Measurements from ENCODE around the gene NELFA. TPM values are rescaled to one million over a fixed set of nuclear protein-coding genes. Genes with fewer than 3 reads are reported as not detected.
A peak's percentile ranks its signal among the peaks of the same experiment; 100 is the strongest.

The NELFA gene
- total and polyA plus RNA-seq, 5 donors from 2014 or later, result 20.2 to 50.7 (median 28.0) TPM

DNA sequence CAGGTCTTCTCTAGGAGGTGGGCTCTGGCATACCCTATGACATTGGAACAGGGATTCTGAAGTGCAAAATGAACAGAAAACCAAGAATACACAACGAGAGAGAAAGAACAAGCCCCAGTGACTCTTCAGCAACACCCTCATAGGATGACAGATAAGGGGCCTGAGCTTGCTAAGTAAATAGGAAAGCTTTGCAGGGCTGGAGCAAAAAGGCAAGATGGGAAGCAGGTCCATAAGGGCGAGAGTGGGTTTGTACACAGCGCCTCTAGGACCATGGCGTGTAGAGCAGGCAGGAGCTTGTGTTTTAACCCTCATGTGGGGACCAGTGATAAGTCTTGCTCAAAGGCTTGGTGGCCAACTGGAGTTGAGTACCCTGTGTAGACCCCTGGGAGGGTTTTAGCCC, 45.8 kb downstream of the NELFA start:
- peaks cover 48% of the 10 kb centered on the region for H3K36me3 Mint-ChIP-seq
- Histone ChIP-seq H3K9me3 (ENCODE audit: control insufficient read depth in 2 of 2, low read length in 2 of 2) (no peaks in the 10 kb centered on the region), H3K27me3 (ENCODE audit: control insufficient read depth, insufficient read depth, low read length) (no peaks in the 10 kb centered on the region), H3K4me3 (ENCODE audit: low read depth, low read length) (no peak overlapping the region), H3K4me1 (ENCODE audit: control insufficient read depth, insufficient read depth, low read length, poor library complexity, severe bottlenecking) (no peaks in the 10 kb centered on the region), H3K36me3 (ENCODE audit: control insufficient read depth, insufficient read depth, low read length) (peaks cover 61% of the 10 kb centered on the region), H3K27ac (ENCODE audit: insufficient read depth, low read length, poor library complexity, severe bottlenecking) (no peak overlapping the region)
- no peak overlapping the region for H3K4me3 Mint-ChIP-seq
- peaks cover 0 to 6% (median 0%) of the 10 kb centered on the region in 4 donors for H3K4me1 Mint-ChIP-seq
- no peaks in the 10 kb centered on the region for H3K9me3 Mint-ChIP-seq
- ATAC-seq (ENCODE audit: low read depth in 2 of 2) (no peak), DNase-seq (no peak)
- peak overlapping the region in 1 of 3 donors; percentile 42 for H3K27ac Mint-ChIP-seq
- no peaks in the 10 kb centered on the region for H3K27me3 Mint-ChIP-seq

DNA sequence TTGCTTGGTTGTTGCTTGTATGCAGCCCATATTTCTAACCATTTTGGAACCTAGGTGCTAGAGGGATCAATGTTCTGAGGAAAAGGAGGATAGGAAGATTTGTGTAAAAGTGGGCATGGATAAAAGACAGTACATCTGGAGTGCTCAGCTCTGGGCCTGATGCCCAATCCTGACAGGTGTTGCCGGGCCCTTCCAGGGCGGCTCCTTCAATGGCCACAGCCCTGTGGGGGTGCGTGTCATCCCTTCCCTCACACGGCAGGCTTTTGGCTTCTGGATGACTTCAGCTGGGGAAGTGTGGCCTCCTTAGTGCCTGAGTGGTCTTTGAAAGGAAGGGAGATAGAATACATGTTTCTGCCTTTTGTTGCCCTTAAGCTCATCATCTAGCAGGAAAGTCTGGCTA, 47.2 kb downstream of the NELFA start:
- peaks cover 65% of the 10 kb centered on the region for H3K36me3 ChIP-seq (ENCODE audit: control insufficient read depth, insufficient read depth, low read length)
- Mint-ChIP-seq H3K27me3 (no peaks in the 10 kb centered on the region), H3K4me3 (no peak overlapping the region), H3K27ac (no peak overlapping the region), H3K4me1 (peaks cover 0 to 4% (median 0%) of the 10 kb centered on the region in 4 donors), H3K36me3 (peaks cover 54% of the 10 kb centered on the region), H3K9me3 (no peaks in the 10 kb centered on the region)
- no peak for ATAC-seq (ENCODE audit: low read depth in 2 of 2)
- no peak overlapping the region for H3K4me3 ChIP-seq (ENCODE audit: low read depth, low read length)
- no peak for DNase-seq
- no peaks in the 10 kb centered on the region for H3K27me3 ChIP-seq (ENCODE audit: control insufficient read depth, insufficient read depth, low read length)
- no peaks in the 10 kb centered on the region for H3K4me1 ChIP-seq (ENCODE audit: control insufficient read depth, insufficient read depth, low read length, poor library complexity, severe bottlenecking)
- H3K27ac ChIP-seq (ENCODE audit: insufficient read depth, low read length, poor library complexity, severe bottlenecking), result no peak overlapping the region
- H3K9me3 ChIP-seq (ENCODE audit: control insufficient read depth in 2 of 2, low read length in 2 of 2), result no peaks in the 10 kb centered on the region

DNA sequence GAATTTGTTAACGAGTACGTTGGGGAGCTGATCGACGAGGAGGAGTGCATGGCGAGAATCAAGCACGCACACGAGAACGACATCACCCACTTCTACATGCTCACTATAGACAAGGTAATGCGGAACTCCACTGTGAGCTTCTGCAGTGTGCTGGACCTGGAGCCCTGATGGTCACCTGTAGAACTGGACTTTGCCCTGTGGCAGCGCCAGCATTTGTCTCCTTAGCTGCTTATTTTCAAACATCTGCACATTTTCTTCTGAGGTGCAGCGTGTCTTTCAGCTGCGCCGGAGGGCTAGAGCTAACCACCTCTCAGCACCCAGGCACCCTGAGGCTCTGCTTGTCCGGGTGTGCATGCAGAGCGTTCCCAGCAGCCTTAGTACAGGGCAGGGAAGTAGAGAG, 47.7 kb downstream of the NELFA start:
- Histone ChIP-seq H3K36me3 (ENCODE audit: control insufficient read depth, insufficient read depth, low read length) (peaks cover 70% of the 10 kb centered on the region), H3K4me3 (ENCODE audit: low read depth, low read length) (no peak overlapping the region), H3K4me1 (ENCODE audit: control insufficient read depth, insufficient read depth, low read length, poor library complexity, severe bottlenecking) (no peaks in the 10 kb centered on the region), H3K27me3 (ENCODE audit: control insufficient read depth, insufficient read depth, low read length) (no peaks in the 10 kb centered on the region), H3K9me3 (ENCODE audit: control insufficient read depth in 2 of 2, low read length in 2 of 2) (no peaks in the 10 kb centered on the region), H3K27ac (ENCODE audit: insufficient read depth, low read length, poor library complexity, severe bottlenecking) (no peak overlapping the region)
- Mint-ChIP-seq H3K9me3 (no peaks in the 10 kb centered on the region), H3K27me3 (no peaks in the 10 kb centered on the region), H3K27ac (peak overlapping the region in 1 of 3 donors; percentile 74), H3K36me3 (peaks cover 57% of the 10 kb centered on the region), H3K4me1 (peaks cover 0 to 2% (median 0%) of the 10 kb centered on the region in 4 donors), H3K4me3 (no peak overlapping the region)
- ATAC-seq (ENCODE audit: low read depth in 2 of 2) (no peak), DNase-seq (no peak)

DNA sequence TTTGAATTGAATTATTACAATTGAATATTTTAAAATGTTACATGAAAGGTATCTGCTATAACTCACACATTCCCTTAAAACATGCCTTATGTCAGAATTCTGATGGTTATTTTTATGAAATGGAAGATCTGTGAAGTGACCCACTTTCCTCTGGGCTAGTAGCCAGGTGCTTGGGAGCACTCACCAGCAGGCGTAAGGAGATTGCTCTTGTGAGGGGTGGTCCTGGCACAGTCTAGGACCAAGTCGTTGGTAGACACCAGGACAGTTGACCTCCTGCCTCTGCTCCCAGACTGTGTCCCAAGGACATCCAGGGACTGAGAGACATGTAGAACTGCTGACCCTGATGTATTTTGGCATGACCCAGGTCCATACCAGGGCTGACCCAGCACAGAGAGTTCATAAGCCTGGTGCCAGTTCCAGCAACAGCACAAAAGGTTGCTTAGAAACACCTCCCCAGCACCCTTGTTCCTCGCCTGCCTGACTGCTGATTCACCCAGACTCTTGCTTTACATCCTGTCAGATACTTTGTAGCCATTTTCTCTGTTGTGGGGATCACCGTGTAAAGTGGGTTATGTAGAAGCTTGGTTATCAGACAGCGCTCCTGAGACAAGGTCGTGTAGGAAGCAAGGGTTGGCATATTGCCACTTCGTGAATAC, 48.5 kb downstream of the NELFA start:
- Histone ChIP-seq H3K27ac (ENCODE audit: insufficient read depth, low read length, poor library complexity, severe bottlenecking) (no peak overlapping the region), H3K9me3 (ENCODE audit: control insufficient read depth in 2 of 2, low read length in 2 of 2) (no peaks in the 10 kb centered on the region), H3K4me1 (ENCODE audit: control insufficient read depth, insufficient read depth, low read length, poor library complexity, severe bottlenecking) (no peaks in the 10 kb centered on the region), H3K36me3 (ENCODE audit: control insufficient read depth, insufficient read depth, low read length) (peaks cover 76% of the 10 kb centered on the region), H3K27me3 (ENCODE audit: control insufficient read depth, insufficient read depth, low read length) (no peaks in the 10 kb centered on the region), H3K4me3 (ENCODE audit: low read depth, low read length) (no peak overlapping the region)
- Mint-ChIP-seq H3K4me1 (no peaks in the 10 kb centered on the region), H3K36me3 (peaks cover 53% of the 10 kb centered on the region), H3K9me3 (no peaks in the 10 kb centered on the region), H3K4me3 (no peak overlapping the region), H3K27ac (peak overlapping the region in 1 of 3 donors; percentile 41), H3K27me3 (no peaks in the 10 kb centered on the region)
- ATAC-seq (ENCODE audit: low read depth in 2 of 2) (no peak), DNase-seq (no peak)

DNA sequence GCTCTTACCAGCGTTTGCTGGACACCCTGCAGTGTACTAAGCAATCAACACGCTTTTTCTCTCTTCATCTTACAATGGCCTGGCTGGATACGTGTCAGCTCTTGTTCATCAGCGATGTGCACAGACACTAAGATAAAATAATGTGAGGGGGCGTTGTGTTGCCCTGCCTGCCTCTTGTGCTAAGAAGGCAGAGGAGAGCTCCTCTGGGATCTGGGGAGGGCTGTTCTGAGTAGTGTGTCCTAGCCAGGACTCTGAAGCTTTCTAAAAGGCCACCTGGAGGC, 49.7 kb downstream of the NELFA start:
- H3K4me3 Mint-ChIP-seq, result no peak overlapping the region
- Histone ChIP-seq H3K27ac (ENCODE audit: insufficient read depth, low read length, poor library complexity, severe bottlenecking) (no peak overlapping the region), H3K9me3 (ENCODE audit: control insufficient read depth in 2 of 2, low read length in 2 of 2) (no peaks in the 10 kb centered on the region), H3K36me3 (ENCODE audit: control insufficient read depth, insufficient read depth, low read length) (peaks cover 76% of the 10 kb centered on the region), H3K4me1 (ENCODE audit: control insufficient read depth, insufficient read depth, low read length, poor library complexity, severe bottlenecking) (no peaks in the 10 kb centered on the region), H3K4me3 (ENCODE audit: low read depth, low read length) (no peak overlapping the region), H3K27me3 (ENCODE audit: control insufficient read depth, insufficient read depth, low read length) (no peaks in the 10 kb centered on the region)
- H3K9me3 Mint-ChIP-seq, result no peaks in the 10 kb centered on the region
- H3K27me3 Mint-ChIP-seq, result no peaks in the 10 kb centered on the region
- H3K36me3 Mint-ChIP-seq, result peaks cover 48% of the 10 kb centered on the region
- no peak for DNase-seq
- no peak overlapping the region for H3K27ac Mint-ChIP-seq
- H3K4me1 Mint-ChIP-seq, result no peaks in the 10 kb centered on the region
- ATAC-seq (ENCODE audit: low read depth in 2 of 2), result no peak

DNA sequence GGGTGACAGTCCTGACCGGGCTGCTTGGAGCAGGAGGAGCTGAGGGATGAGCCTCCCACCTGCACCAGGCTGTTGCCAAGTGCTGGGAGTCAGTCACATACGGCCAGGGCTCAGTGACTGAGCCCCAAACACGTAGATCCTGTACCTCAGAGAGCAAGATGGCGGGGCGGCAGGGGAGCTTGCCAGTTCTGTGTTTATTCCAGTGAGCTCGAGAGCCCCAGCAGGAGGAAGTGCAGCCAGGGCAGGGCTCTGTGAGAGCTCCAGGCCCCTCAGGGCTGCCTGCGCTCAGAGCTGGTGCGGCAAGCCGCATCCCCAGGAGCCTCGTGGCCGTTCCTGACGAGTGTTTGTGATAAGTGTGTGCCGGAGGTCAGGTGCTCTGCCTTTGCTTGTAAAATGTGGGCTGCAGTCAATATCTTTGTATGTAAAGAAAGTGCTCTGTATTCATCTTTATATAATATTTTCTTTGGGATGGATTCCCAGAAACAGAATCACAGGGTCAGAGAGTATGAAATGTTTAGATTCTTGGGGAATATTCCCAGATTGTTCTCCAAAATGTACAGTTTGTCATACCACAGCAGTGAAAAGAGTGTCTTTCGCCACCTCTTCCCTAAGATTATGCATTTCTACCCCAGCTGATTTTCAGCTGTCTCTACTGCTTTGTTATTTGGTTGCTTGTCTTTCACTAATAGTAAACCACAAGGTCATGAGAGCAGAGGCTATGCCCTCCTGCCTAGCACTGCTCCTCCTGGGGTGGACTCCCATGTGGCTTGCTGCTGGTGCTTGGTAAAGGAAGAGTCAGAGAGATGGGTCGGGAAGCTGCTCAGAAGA, 50.3 kb downstream of the NELFA start:
- no peak for ATAC-seq (ENCODE audit: low read depth in 2 of 2)
- Histone ChIP-seq H3K36me3 (ENCODE audit: control insufficient read depth, insufficient read depth, low read length) (peaks cover 74% of the 10 kb centered on the region), H3K27ac (ENCODE audit: insufficient read depth, low read length, poor library complexity, severe bottlenecking) (no peak overlapping the region), H3K27me3 (ENCODE audit: control insufficient read depth, insufficient read depth, low read length) (no peaks in the 10 kb centered on the region), H3K4me1 (ENCODE audit: control insufficient read depth, insufficient read depth, low read length, poor library complexity, severe bottlenecking) (no peaks in the 10 kb centered on the region), H3K9me3 (ENCODE audit: control insufficient read depth in 2 of 2, low read length in 2 of 2) (no peaks in the 10 kb centered on the region), H3K4me3 (ENCODE audit: low read depth, low read length) (no peak overlapping the region)
- Mint-ChIP-seq H3K9me3 (no peaks in the 10 kb centered on the region), H3K4me1 (no peaks in the 10 kb centered on the region), H3K36me3 (peaks cover 48% of the 10 kb centered on the region), H3K27ac (peak overlapping the region in 1 of 3 donors; percentile 52), H3K4me3 (no peak overlapping the region), H3K27me3 (no peaks in the 10 kb centered on the region)
- DNase-seq, result no peak

DNA sequence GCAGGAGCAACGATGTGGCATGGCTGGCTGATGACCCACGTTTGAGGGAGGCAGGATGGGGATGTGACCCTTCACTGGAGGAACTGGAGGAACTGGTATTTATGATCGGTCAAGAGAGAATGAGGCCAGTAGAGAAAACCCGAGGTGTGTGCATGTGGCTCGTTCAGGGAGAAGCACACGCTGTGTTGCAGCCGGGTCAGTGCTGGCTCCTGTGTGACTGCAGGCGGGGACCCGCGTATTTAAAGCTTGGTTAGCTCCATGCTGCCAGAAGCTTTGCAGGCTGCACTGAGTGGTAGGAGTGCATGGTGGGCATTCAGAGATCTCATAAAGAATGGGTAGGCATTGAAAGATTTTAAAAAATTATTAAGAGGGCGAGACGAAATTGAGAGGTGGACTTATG, 52.1 kb downstream of the NELFA start:
- peaks cover 76% of the 10 kb centered on the region for H3K36me3 ChIP-seq (ENCODE audit: control insufficient read depth, insufficient read depth, low read length)
- no peaks in the 10 kb centered on the region for H3K9me3 ChIP-seq (ENCODE audit: control insufficient read depth in 2 of 2, low read length in 2 of 2)
- no peak overlapping the region for H3K4me3 Mint-ChIP-seq
- ATAC-seq (ENCODE audit: low read depth in 2 of 2) (no peak), DNase-seq (no peak)
- H3K27me3 Mint-ChIP-seq, result no peaks in the 10 kb centered on the region
- peaks cover 37% of the 10 kb centered on the region for H3K36me3 Mint-ChIP-seq
- H3K9me3 Mint-ChIP-seq, result no peaks in the 10 kb centered on the region
- no peak overlapping the region for H3K4me3 ChIP-seq (ENCODE audit: low read depth, low read length)
- H3K27ac Mint-ChIP-seq, result no peak overlapping the region
- no peaks in the 10 kb centered on the region for H3K4me1 Mint-ChIP-seq
- H3K27ac ChIP-seq (ENCODE audit: insufficient read depth, low read length, poor library complexity, severe bottlenecking), result no peak overlapping the region
- no peaks in the 10 kb centered on the region for H3K4me1 ChIP-seq (ENCODE audit: control insufficient read depth, insufficient read depth, low read length, poor library complexity, severe bottlenecking)
- H3K27me3 ChIP-seq (ENCODE audit: control insufficient read depth, insufficient read depth, low read length), result no peaks in the 10 kb centered on the region

DNA sequence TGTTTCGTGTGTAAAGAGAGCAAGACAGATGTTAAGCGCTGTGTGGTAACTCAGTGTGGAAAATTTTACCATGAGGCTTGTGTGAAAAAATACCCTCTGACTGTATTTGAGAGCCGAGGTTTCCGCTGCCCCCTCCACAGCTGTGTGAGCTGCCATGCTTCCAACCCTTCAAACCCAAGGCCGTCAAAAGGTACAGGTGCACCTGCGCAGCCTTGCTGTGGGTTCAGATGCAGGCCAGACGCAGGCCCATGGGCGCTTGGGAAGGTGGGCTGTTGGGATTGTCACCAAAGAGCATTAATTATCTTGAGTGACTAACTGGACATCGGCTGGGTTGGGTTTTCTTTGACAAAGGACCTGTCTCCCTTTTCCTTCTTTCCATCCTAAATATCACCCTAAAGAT, 55.4 kb downstream of the NELFA start:
- H3K27ac Mint-ChIP-seq, result peak overlapping the region in 1 of 3 donors; percentile 26
- no peaks in the 10 kb centered on the region for H3K27me3 Mint-ChIP-seq
- no peak for DNase-seq
- Histone ChIP-seq H3K4me1 (ENCODE audit: control insufficient read depth, insufficient read depth, low read length, poor library complexity, severe bottlenecking) (no peaks in the 10 kb centered on the region), H3K4me3 (ENCODE audit: low read depth, low read length) (no peak overlapping the region), H3K27me3 (ENCODE audit: control insufficient read depth, insufficient read depth, low read length) (no peaks in the 10 kb centered on the region), H3K36me3 (ENCODE audit: control insufficient read depth, insufficient read depth, low read length) (peaks cover 55% of the 10 kb centered on the region), H3K9me3 (ENCODE audit: control insufficient read depth in 2 of 2, low read length in 2 of 2) (no peaks in the 10 kb centered on the region), H3K27ac (ENCODE audit: insufficient read depth, low read length, poor library complexity, severe bottlenecking) (no peak overlapping the region)
- H3K4me1 Mint-ChIP-seq, result no peaks in the 10 kb centered on the region
- H3K9me3 Mint-ChIP-seq, result no peaks in the 10 kb centered on the region
- H3K36me3 Mint-ChIP-seq, result peaks cover 24% of the 10 kb centered on the region
- no peak for ATAC-seq (ENCODE audit: low read depth in 2 of 2)
- no peak overlapping the region for H3K4me3 Mint-ChIP-seq

Data from CD4-positive, CD25-positive, alpha-beta regulatory T cell (primary cell).